Tibial nerve (tissue), 4 donors: ENCODE results near the gene NDUFV1. TPM values are rescaled to one million over a fixed set of nuclear protein-coding genes. Genes with fewer than 3 reads are reported as not detected.

Experiments used
- DNase-seq, 2 donors: peaks; one replicate each; pipeline ENCODE4 v3.0.0-alpha.2; 2019; ENCODE audit warnings: low spot score in 2 of 2
- H3K27ac ChIP-seq, 4 donors: fragments of 200-600 bp; sonication (generic) in 3 of 4; one replicate each; pipeline ENCODE4 v1.5.1; 2017 to 2019; ENCODE audit warnings: mild to moderate bottlenecking in 1 of 4
- H3K27me3 ChIP-seq, 2 donors: fragments of 200-600 bp; sonication (generic) in 1 of 2; one replicate each; pipeline versions ENCODE4 v1.5.1 to v1.6.0; 2017 to 2019
- H3K36me3 ChIP-seq, 3 donors: fragments of 200-600 bp; sonication (generic); one replicate each; pipeline ENCODE4 v1.5.1; 2018 to 2019
- H3K4me1 ChIP-seq, 4 donors: fragments of 200-600 bp; sonication (generic) in 3 of 4; one replicate each; pipeline ENCODE4 v1.5.1; 2017 to 2019
- H3K4me3 ChIP-seq, 4 donors: fragments of 200-600 bp; sonication (generic) in 3 of 4; one replicate each; pipeline ENCODE4 v1.5.1; 2017 to 2019; ENCODE audit warnings: mild to moderate bottlenecking in 1 of 4, moderate library complexity in 1 of 4
- H3K9me3 ChIP-seq, 4 donors: fragments of 200-600 bp; sonication (generic) in 3 of 4; one replicate each; pipeline ENCODE4 v1.5.1; 2017 to 2019
- CTCF ChIP-seq, 5 experiments: fragments of 200-600 bp in 3 of 5; fragments of 450-650 bp in 2 of 5; sonication (generic) in 3 of 5; IDR thresholded peaks; one replicate each; pipeline ENCODE4 v1.5.1; 2016 to 2019; ENCODE audit warnings: antibody characterized with exemption in 5 of 5, mild to moderate bottlenecking in 3 of 5, moderate library complexity in 2 of 5
- EP300 ChIP-seq, 2 donors: sonication (generic); formaldehyde crosslinking; IDR thresholded peaks; one replicate each; pipeline ENCODE4 v1.6.1; 2017; ENCODE audit warnings: antibody characterized with exemption in 2 of 2, mild to moderate bottlenecking in 1 of 2
- POLR2A ChIP-seq, 2 donors: fragments of 450-650 bp; IDR thresholded peaks; one replicate each; pipeline ENCODE4 v1.6.1; 2017; ENCODE audit warnings: antibody characterized with exemption in 2 of 2, mild to moderate bottlenecking in 2 of 2, moderate library complexity in 2 of 2
- WGBS, 2 donors: methylation state at CpG; one replicate each; pipeline ENCODE4 v1.1.5; 2018; 5-methylcytosine and 5-hydroxymethylcytosine counted together
- total RNA-seq, 4 donors: library from RNA; depleted of rRNA; stranded (reverse); fragments of >200 nt; gene quantifications; one replicate each; pipeline ENCODE4 v1.1.0, GENCODE V29; 2016

Gene NDUFV1
- total RNA-seq, 4 donors from 2014 or later = 282 to 357 (median 323) TPM

- H3K36me3 ChIP-seq = peaks cover 0 to 51% (median 9%) of the 10 kb centered on the region in 3 donors
- H3K9me3 ChIP-seq = no peaks in the 10 kb centered on the region
- no peak for TF ChIP-seq CTCF (IDR thresholded peaks at IDR 0.05)
- no peak for TF ChIP-seq POLR2A (IDR thresholded peaks at IDR 0.05)
- TF ChIP-seq EP300 (IDR thresholded peaks at IDR 0.05) = no peak
- peaks cover 0 to 13% of the 10 kb centered on the region in 2 donors for H3K27me3 ChIP-seq
- H3K4me1 ChIP-seq = peaks cover 0 to 31% (median 10%) of the 10 kb centered on the region in 4 donors
- no peak for DNase-seq
- WGBS, 2 donors = 71 to 93% methylated on average over 8 to 9 of the region's 13 CpGs
- no peak overlapping the region for H3K27ac ChIP-seq
- H3K4me3 ChIP-seq = no peak overlapping the region
These were observed 6.0 kb downstream of the NDUFV1 start for GRCh38 chr11:67612751-67613150.

- Histone ChIP-seq H3K4me1 (peaks cover 0 to 24% (median 7%) of the 10 kb centered on the region in 4 donors), H3K4me3 (peak overlapping the region in 2 of 4 donors; percentile 38 to 49), H3K36me3 (peaks cover 0 to 50% (median 9%) of the 10 kb centered on the region in 3 donors), H3K27ac (peak overlapping the region in 2 of 4 donors; percentile 62 to 81), H3K27me3 (peaks cover 0 to 13% of the 10 kb centered on the region in 2 donors), H3K9me3 (no peaks in the 10 kb centered on the region)
- no peak for DNase-seq
- 81 to 83% methylated on average over 16 to 17 of the region's 17 CpGs for WGBS, 2 donors
- TF ChIP-seq CTCF (IDR thresholded peaks at IDR 0.05) = no peak
- TF ChIP-seq EP300 (IDR thresholded peaks at IDR 0.05) = no peak
- no peak for TF ChIP-seq POLR2A (IDR thresholded peaks at IDR 0.05)
These were observed 6.7 kb downstream of the NDUFV1 start for GRCh38 chr11:67613313-67613959.

DNA sequence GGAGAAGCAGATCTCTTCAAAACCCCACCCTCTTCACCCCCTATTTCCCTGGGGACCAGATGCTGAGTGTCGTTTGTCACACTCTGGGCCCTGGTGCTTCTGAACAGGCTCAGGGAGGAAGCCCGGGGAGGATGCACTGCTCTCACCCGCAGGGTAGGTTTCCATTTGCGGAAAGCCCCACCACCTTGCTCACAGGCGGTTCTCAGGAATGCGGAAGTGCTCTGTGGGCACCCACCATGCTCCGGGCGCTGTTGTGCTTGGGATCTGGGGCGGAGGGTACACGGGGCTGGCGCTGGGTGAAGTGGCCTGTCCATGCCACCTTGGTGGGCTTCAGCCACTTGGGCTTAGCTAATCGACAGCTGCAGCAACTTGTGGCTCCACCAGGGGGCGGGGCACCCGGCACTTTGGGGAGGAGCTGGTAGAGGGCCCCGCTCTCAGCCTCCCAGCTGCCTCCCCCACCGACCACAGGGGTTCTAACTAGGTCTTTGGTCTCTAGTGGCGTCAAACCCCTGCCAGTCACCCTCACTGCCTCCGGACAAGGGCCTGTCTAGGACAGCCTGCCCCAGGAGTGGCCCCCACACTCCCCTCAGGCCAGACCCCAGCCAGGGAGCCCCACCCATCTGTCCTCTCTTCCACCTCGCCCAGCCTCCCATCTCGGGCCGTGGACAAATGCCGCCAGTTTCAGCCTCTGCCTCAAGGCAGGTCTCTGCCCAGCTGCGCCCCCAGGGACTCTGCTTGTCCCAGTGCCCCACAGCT lies 7.4 kb downstream of the NDUFV1 start:
- WGBS, 2 donors = 22 to 28% methylated on average over 18 to 23 of the region's 23 CpGs
- Histone ChIP-seq H3K27ac (peak overlapping the region in 3 of 4 donors; percentile 32 to 81 (median 62)), H3K36me3 (peaks cover 0 to 43% (median 9%) of the 10 kb centered on the region in 3 donors), H3K4me1 (peaks cover 0 to 20% (median 7%) of the 10 kb centered on the region in 4 donors), H3K9me3 (no peaks in the 10 kb centered on the region), H3K4me3 (peak overlapping the region; percentile 19 to 49 (median 32)), H3K27me3 (peaks cover 0 to 13% of the 10 kb centered on the region in 2 donors)
- DNase-seq = no peak
- TF ChIP-seq CTCF (IDR thresholded peaks at IDR 0.05) (peak; percentile 55 to 67 (median 62)), POLR2A (IDR thresholded peaks at IDR 0.05) (no peak)

DNA sequence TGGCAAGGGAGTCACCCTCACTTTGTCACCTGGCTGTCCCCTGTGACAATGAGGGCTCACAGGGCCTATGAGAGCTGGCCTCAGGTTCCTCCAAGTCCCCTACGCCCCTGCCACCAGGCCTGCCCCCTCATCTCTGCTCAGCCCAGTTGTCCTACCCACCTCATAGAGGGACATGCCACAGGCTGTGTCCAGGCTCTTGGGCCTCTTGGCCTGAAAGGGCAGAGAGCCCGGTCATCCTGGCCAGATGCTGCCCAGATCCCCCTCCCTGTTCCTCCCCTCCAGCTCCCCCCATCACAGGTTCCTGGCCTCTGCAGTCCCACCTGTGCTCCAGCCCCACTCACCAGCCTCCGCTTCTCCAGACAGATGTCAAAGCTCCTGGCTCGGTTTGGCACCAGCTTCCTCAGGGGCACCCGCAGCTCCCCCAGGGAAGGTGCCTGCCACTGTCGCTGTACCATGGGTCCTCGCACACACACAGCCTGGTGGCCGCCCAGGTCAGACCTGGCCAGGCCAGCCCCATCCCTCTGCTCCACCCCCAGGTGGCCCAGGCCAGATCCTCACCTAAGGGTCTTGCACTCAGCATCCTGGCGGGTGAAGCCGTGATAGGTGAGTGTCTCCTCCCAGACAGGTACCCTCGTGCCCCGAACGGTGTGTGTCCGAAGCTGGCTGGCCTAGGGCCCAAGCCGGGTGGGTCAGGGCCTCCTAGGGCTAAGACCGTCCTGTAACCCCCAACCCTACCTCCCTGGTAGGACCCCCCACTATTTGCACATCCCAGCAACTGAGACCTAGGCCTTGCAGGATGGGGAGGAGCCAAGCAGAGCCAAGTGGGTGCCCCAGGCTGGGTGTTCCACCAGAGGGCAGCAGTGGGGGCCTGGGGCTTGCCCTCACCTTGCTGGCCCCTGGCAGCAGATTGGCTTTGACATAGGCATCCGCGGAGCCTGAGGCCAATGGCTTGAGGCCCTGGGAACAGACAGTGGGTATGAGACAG lies 8.3 kb downstream of the NDUFV1 start:
- H3K36me3 ChIP-seq = peaks cover 0 to 36% (median 9%) of the 10 kb centered on the region in 3 donors
- peak overlapping the region in 1 of 4 donors; percentile 81 for H3K27ac ChIP-seq
- no peaks in the 10 kb centered on the region for H3K9me3 ChIP-seq
- no peak for DNase-seq
- WGBS, 2 donors = 77 to 79% methylated on average over 12 to 13 of the region's 18 CpGs
- TF ChIP-seq POLR2A (IDR thresholded peaks at IDR 0.05) (no peak), CTCF (IDR thresholded peaks at IDR 0.05) (peak in 1 of 5 experiments; percentile 20)
- peaks cover 0 to 13% of the 10 kb centered on the region in 2 donors for H3K27me3 ChIP-seq
- no peak overlapping the region for H3K4me3 ChIP-seq
- peaks cover 0 to 20% (median 7%) of the 10 kb centered on the region in 4 donors for H3K4me1 ChIP-seq
